Aorta (tissue), 5 donors: ENCODE data around the gene RELT. TPM values are rescaled to one million over a fixed set of nuclear protein-coding genes. Genes with fewer than 3 reads are reported as not detected.

Experiments
- ATAC-seq: fragments of 200-7000 bp; cut with Tn5 transposase; one replicate; pipeline ENCODE4 v1.9.1; 2022; ENCODE audit warnings: moderate library complexity; ENCODE audit not compliant: low FRiP score
- DNase-seq, 2 donors: peaks; one replicate each; pipeline ENCODE4 v3.0.0-alpha.2; 2020
- H3K27ac ChIP-seq, 2 donors: one replicate each; pipeline ENCODE4 v1.5.1; 2013; ENCODE audit warnings: low read length in 2 of 2, mild to moderate bottlenecking in 2 of 2, moderate library complexity in 2 of 2, control low read depth in 1 of 2, inconsistent platforms in 1 of 2, low read depth in 1 of 2
- H3K27me3 ChIP-seq, 2 donors: one replicate each; pipeline ENCODE4 v1.6.1; 2013; ENCODE audit warnings: control low read depth in 1 of 2, low read length in 1 of 2, mild to moderate bottlenecking in 1 of 2, moderate library complexity in 1 of 2; ENCODE audit not compliant: insufficient read depth in 2 of 2, control insufficient read depth in 1 of 2
- H3K36me3 ChIP-seq, 2 donors: one replicate each; pipeline ENCODE4 v1.6.1; 2013; ENCODE audit warnings: control low read depth in 1 of 2, low read length in 1 of 2, mild to moderate bottlenecking in 1 of 2; ENCODE audit not compliant: insufficient read depth in 2 of 2, control insufficient read depth in 1 of 2
- H3K4me1 ChIP-seq, 2 donors: one replicate each; pipeline ENCODE4 v1.6.1; 2013; ENCODE audit warnings: low read length in 2 of 2, control low read depth in 1 of 2, mild to moderate bottlenecking in 1 of 2, moderate library complexity in 1 of 2; ENCODE audit not compliant: insufficient read depth in 2 of 2, control insufficient read depth in 1 of 2
- H3K4me3 ChIP-seq, 2 donors: one replicate each; pipeline ENCODE4 v1.5.1; 2013; ENCODE audit warnings: low read length in 2 of 2, control low read depth in 1 of 2, mild to moderate bottlenecking in 1 of 2
- H3K9me3 ChIP-seq: one replicate; pipeline ENCODE4 v1.6.1; 2013; ENCODE audit warnings: mild to moderate bottlenecking, low read length; ENCODE audit not compliant: control insufficient read depth
- WGBS, 2 donors: extraction: QIAGEN DNeasy Blood & Tissue Kit; methylation state at CpG; one replicate each; pipeline ENCODE4 v1.1.7; 2013; 5-methylcytosine and 5-hydroxymethylcytosine counted together
- intact Hi-C, 2 donors: fragments of 100-400 bp; cut with DNase I; formaldehyde crosslinking; loops; one replicate each; pipeline versions ENCODE4 v1.14.2 to v1.15.0; 2022
- polyA plus RNA-seq, 2 donors: library from polyadenylated mRNA; stranded (reverse); fragments of 200-250 nt; gene quantifications; one replicate each; pipeline ENCODE4 v1.2.3, GENCODE V29; 2013
- total RNA-seq, 2 donors: library from RNA; stranded (reverse); fragmentation: NEBNext Ultra II Directional; extraction: Animal tissue kit (Norgen Biotek cat#: 25700); gene quantifications; one replicate each; pipeline ENCODE4 v1.2.1, GENCODE V29; 2021
- donor health status: healthy with polysubstance abuse.
- donor health status: Bipolar disorder and iron deficiency.
- donor health status: DM: no; HTN: no; CAD: no.
- donor health status: DM: no; HTN: no; CAD: no.
- donor health status: DM: yes; HTN: yes; CAD: no.

The RELT gene
- total and polyA plus RNA-seq, 4 donors: 1.1 to 13.2 (median 6.4) TPM

- DNase-seq: peak; percentile 39 to 59
- WGBS, 2 donors: 88% methylated on average over 21 to 22 of the region's 22 CpGs
- intact Hi-C loops: loop anchor here in 1 of 2 donors (10.0 kb wide), 1 partner anchor 181 kb away; the partner anchor contains the start of gene P2RY2
These were observed 19.4 kb downstream of the RELT start for GRCh38 chr11:73395297-73396208.

GRCh38 chr11:73396251-73396930, 20.2 kb downstream of the RELT start:
- Histone ChIP-seq H3K27ac (no peak overlapping the region), H3K9me3 (no peaks in the 10 kb centered on the region), H3K4me1 (no peaks in the 10 kb centered on the region), H3K27me3 (no peaks in the 10 kb centered on the region), H3K4me3 (no peak overlapping the region), H3K36me3 (no peaks in the 10 kb centered on the region)
- 74 to 75% methylated on average over 6 of the region's 6 CpGs for WGBS, 2 donors
- DNase-seq (peak; percentile 32 to 67), ATAC-seq (no peak)
- intact Hi-C loops: loop anchor here in 1 of 2 donors (10.0 kb wide), 1 partner anchor 182 kb away; the partner anchor contains the start of gene P2RY2

More at GRCh38 chr11:73395297-73396208, 19.4 kb downstream of the RELT start:
- no peak overlapping the region for H3K4me3 ChIP-seq
- ATAC-seq: no peak
- no peaks in the 10 kb centered on the region for H3K9me3 ChIP-seq
- no peak overlapping the region for H3K27ac ChIP-seq
- no peaks in the 10 kb centered on the region for H3K27me3 ChIP-seq
- no peaks in the 10 kb centered on the region for H3K4me1 ChIP-seq
- no peaks in the 10 kb centered on the region for H3K36me3 ChIP-seq

- intact Hi-C loops: loop anchor here in 1 of 2 donors (10.0 kb wide), 1 partner anchor 182 kb away; the partner anchor contains the start of gene P2RY2
- H3K36me3 ChIP-seq: no peaks in the 10 kb centered on the region
These were observed 20.8 kb downstream of the RELT start for GRCh38 chr11:73396985-73397384.

GRCh38 chr11:73397468-73398131, 21.4 kb downstream of the RELT start:
- H3K27me3 ChIP-seq: no peaks in the 10 kb centered on the region
- intact Hi-C loops: loop anchor here in 1 of 2 donors (10.0 kb wide), 1 partner anchor 183 kb away; the partner anchor contains the start of gene P2RY2
- DNase-seq (peak in 1 of 2 donors; percentile 61), ATAC-seq (no peak)
- no peak overlapping the region for H3K27ac ChIP-seq
- 84 to 86% methylated on average over 8 of the region's 8 CpGs for WGBS, 2 donors
- H3K4me3 ChIP-seq: no peak overlapping the region
- no peaks in the 10 kb centered on the region for H3K36me3 ChIP-seq
- H3K4me1 ChIP-seq: no peaks in the 10 kb centered on the region
- no peaks in the 10 kb centered on the region for H3K9me3 ChIP-seq

More at GRCh38 chr11:73396985-73397384, 20.8 kb downstream of the RELT start:
- DNase-seq (peak in 1 of 2 donors; percentile 60), ATAC-seq (no peak)
- H3K4me3 ChIP-seq: no peak overlapping the region
- WGBS, 2 donors: 45 to 46% methylated on average over 7 of the region's 7 CpGs
- no peaks in the 10 kb centered on the region for H3K9me3 ChIP-seq
- no peaks in the 10 kb centered on the region for H3K27me3 ChIP-seq
- no peaks in the 10 kb centered on the region for H3K4me1 ChIP-seq
- H3K27ac ChIP-seq: no peak overlapping the region

- ATAC-seq (no peak), DNase-seq (peak in 1 of 2 donors; percentile 53)
- WGBS, 2 donors: 83 to 86% methylated on average over 5 of the region's 5 CpGs
- Histone ChIP-seq H3K4me1 (no peaks in the 10 kb centered on the region), H3K4me3 (no peak overlapping the region), H3K36me3 (no peaks in the 10 kb centered on the region), H3K27me3 (no peaks in the 10 kb centered on the region), H3K27ac (no peak overlapping the region), H3K9me3 (no peaks in the 10 kb centered on the region)
- intact Hi-C loops: loop anchor here in 1 of 2 donors (10.0 kb wide), 1 partner anchor 183 kb away; the partner anchor contains the start of gene P2RY2
These were observed 21.9 kb downstream of the RELT start for GRCh38 chr11:73398132-73398526.

- intact Hi-C loops: loop anchor here in 1 of 2 donors (10.0 kb wide), 1 partner anchor 184 kb away; the partner anchor contains the start of gene P2RY2
- DNase-seq (peak in 1 of 2 donors; percentile 68), ATAC-seq (no peak)
- 93 to 94% methylated on average over 2 of the region's 2 CpGs for WGBS, 2 donors
- no peaks in the 10 kb centered on the region for H3K27me3 ChIP-seq
- no peak overlapping the region for H3K27ac ChIP-seq
- H3K36me3 ChIP-seq: no peaks in the 10 kb centered on the region
- no peaks in the 10 kb centered on the region for H3K9me3 ChIP-seq
- H3K4me1 ChIP-seq: no peaks in the 10 kb centered on the region
- no peak overlapping the region for H3K4me3 ChIP-seq
These were observed 22.5 kb downstream of the RELT start for GRCh38 chr11:73398721-73399120.

GRCh38 chr11:73399159-73399590, 23.0 kb downstream of the RELT start:
- intact Hi-C loops: loop anchor here in 1 of 2 donors (10.0 kb wide), 1 partner anchor 184 kb away; the partner anchor contains the start of gene P2RY2
- Histone ChIP-seq H3K27me3 (no peaks in the 10 kb centered on the region), H3K27ac (no peak overlapping the region), H3K36me3 (no peaks in the 10 kb centered on the region), H3K4me3 (no peak overlapping the region), H3K9me3 (no peaks in the 10 kb centered on the region), H3K4me1 (no peaks in the 10 kb centered on the region)
- DNase-seq: peak in 1 of 2 donors; percentile 67
- ATAC-seq: no peak
- 56 to 57% methylated on average over 6 of the region's 6 CpGs for WGBS, 2 donors

GRCh38 chr11:73399636-73400035, 23.4 kb downstream of the RELT start:
- no peak overlapping the region for H3K4me3 ChIP-seq
- ATAC-seq (no peak), DNase-seq (peak in 1 of 2 donors; percentile 28)
- no peaks in the 10 kb centered on the region for H3K4me1 ChIP-seq
- H3K36me3 ChIP-seq: no peaks in the 10 kb centered on the region
- H3K27me3 ChIP-seq: no peaks in the 10 kb centered on the region
- no peaks in the 10 kb centered on the region for H3K9me3 ChIP-seq
- 91 to 94% methylated on average over 4 of the region's 4 CpGs for WGBS, 2 donors
- intact Hi-C loops: loop anchor here (5.0 to 10.0 kb wide), 2 partner anchors 185 to 263 kb away; partner anchors contain the start of gene P2RY2 (in 1 of the 2)
- no peak overlapping the region for H3K27ac ChIP-seq
